Hepatocyte (in vitro differentiated cells): ENCODE data around the gene ZNF664. TPM values are rescaled to one million over a fixed set of nuclear protein-coding genes. Genes with fewer than 3 reads are reported as not detected.

Experiments
- DNase-seq: peaks from one replicate; pipeline ENCODE4 v3.0.0-alpha.2; 2016; ENCODE audit warnings: low spot score
- H2AFZ ChIP-seq: fragments of 200-600 bp; sonication (generic); 2 replicates; pipeline ENCODE4 v1.6.0; 2016; ENCODE audit warnings: antibody characterized with exemption, mild to moderate bottlenecking
- H3K27ac ChIP-seq: fragments of 200-600 bp; sonication (generic); 2 replicates; pipeline ENCODE4 v1.5.1; 2016; ENCODE audit warnings: mild to moderate bottlenecking
- H3K27me3 ChIP-seq: fragments of 200-600 bp; sonication (generic); 2 replicates; pipeline ENCODE4 v1.6.1; 2016
- H3K36me3 ChIP-seq: fragments of 200-600 bp; sonication (generic); replicated peaks from 2 replicates; pipeline ENCODE4 v1.5.1; 2016; ENCODE audit warnings: low read depth; ENCODE audit not compliant: insufficient read depth
- H3K4me1 ChIP-seq: fragments of 200-600 bp; sonication (generic); 2 replicates; pipeline ENCODE4 v1.5.1; 2016; ENCODE audit warnings: mild to moderate bottlenecking, moderate library complexity; ENCODE audit not compliant: insufficient read depth
- H3K4me2 ChIP-seq: fragments of 200-600 bp; sonication (generic); 2 replicates; pipeline ENCODE4 v1.6.0; 2016
- H3K4me3 ChIP-seq: fragments of 200-600 bp; sonication (generic); 2 replicates; pipeline ENCODE4 v1.5.1; 2016; ENCODE audit warnings: mild to moderate bottlenecking
- H3K79me2 ChIP-seq: fragments of 200-600 bp; sonication (generic); 2 replicates; pipeline ENCODE4 v1.6.0; 2017; ENCODE audit warnings: mild to moderate bottlenecking
- H3K9me2 ChIP-seq: fragments of 200-600 bp; sonication (generic); replicated peaks from 2 replicates; pipeline ENCODE4 v1.6.0; 2017; ENCODE audit warnings: mild to moderate bottlenecking; ENCODE audit not compliant: insufficient read depth
- H3K9me3 ChIP-seq: fragments of 200-600 bp; sonication (generic); 2 replicates; pipeline ENCODE4 v1.5.1; 2016; ENCODE audit warnings: low read depth, mild to moderate bottlenecking
- H4K20me1 ChIP-seq: fragments of 200-600 bp; sonication (generic); 2 replicates; pipeline ENCODE4 v1.6.0; 2016; ENCODE audit warnings: mild to moderate bottlenecking; ENCODE audit not compliant: insufficient read depth, poor library complexity, severe bottlenecking
- EZH2 ChIP-seq: fragments of 200-600 bp; sonication (generic); IDR thresholded peaks from 2 replicates; pipeline ENCODE4 v1.6.1; 2016; ENCODE audit warnings: antibody characterized with exemption, mild to moderate bottlenecking, borderline replicate concordance
- EZH2phosphoT487 ChIP-seq: fragments of 200-600 bp; sonication (generic); IDR thresholded peaks from one replicate; pipeline ENCODE4 v1.6.1; 2018; ENCODE audit warnings: antibody characterized with exemption, mild to moderate bottlenecking, low read depth, moderate library complexity; ENCODE audit not compliant: unreplicated experiment, severe bottlenecking
- WGBS: methylation state at CpG from one replicate; pipeline ENCODE4 v1.1.6; 2016; ENCODE audit warnings: low lambda C conversion rate; ENCODE audit errors: missing lambda C conversion rate; 5-methylcytosine and 5-hydroxymethylcytosine counted together
- polyA plus RNA-seq: library from polyadenylated mRNA; unstranded; fragments of >200 nt; fragmentation: Nextera tagmentation; extraction: Ambion mirVana; gene quantifications from 2 replicates; pipeline ENCODE4 v1.2.1, GENCODE V29; 2016
- total RNA-seq: library from RNA; depleted of rRNA; stranded (reverse); fragments of >200 nt; gene quantifications from 2 replicates; pipeline ENCODE4 v1.2.3, GENCODE V29; 2014
- TF ChIP-seq, protein P1 (sequence below): fragments of 200-600 bp; sonication (generic); IDR thresholded peaks from 2 replicates; pipeline ENCODE4 v1.5.1; 2016; ENCODE audit warnings: antibody characterized with exemption, mild to moderate bottlenecking; ENCODE audit not compliant: poor library complexity

The ZNF664 gene
- total and polyA plus RNA-seq, 2 experiments from 2014 or later: 17.6 to 80.4 TPM

- no peak overlapping the region for H3K4me2 ChIP-seq
- H2AFZ ChIP-seq: no peak overlapping the region
- no peaks in the 10 kb centered on the region for H3K9me3 ChIP-seq
- H3K9me2 ChIP-seq: no peaks in the 10 kb centered on the region
- DNase-seq: no peak
- TF ChIP-seq, protein P1, sequence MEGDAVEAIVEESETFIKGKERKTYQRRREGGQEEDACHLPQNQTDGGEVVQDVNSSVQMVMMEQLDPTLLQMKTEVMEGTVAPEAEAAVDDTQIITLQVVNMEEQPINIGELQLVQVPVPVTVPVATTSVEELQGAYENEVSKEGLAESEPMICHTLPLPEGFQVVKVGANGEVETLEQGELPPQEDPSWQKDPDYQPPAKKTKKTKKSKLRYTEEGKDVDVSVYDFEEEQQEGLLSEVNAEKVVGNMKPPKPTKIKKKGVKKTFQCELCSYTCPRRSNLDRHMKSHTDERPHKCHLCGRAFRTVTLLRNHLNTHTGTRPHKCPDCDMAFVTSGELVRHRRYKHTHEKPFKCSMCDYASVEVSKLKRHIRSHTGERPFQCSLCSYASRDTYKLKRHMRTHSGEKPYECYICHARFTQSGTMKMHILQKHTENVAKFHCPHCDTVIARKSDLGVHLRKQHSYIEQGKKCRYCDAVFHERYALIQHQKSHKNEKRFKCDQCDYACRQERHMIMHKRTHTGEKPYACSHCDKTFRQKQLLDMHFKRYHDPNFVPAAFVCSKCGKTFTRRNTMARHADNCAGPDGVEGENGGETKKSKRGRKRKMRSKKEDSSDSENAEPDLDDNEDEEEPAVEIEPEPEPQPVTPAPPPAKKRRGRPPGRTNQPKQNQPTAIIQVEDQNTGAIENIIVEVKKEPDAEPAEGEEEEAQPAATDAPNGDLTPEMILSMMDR: no peak
- TF ChIP-seq EZH2 (no peak), EZH2phosphoT487 (no peak)
- H3K27ac ChIP-seq: no peak overlapping the region
- H3K4me1 ChIP-seq: peaks cover 13% of the 10 kb centered on the region
- H3K27me3 ChIP-seq: no peaks in the 10 kb centered on the region
- peaks cover 97% of the 10 kb centered on the region for H3K79me2 ChIP-seq
- no peak overlapping the region for H3K4me3 ChIP-seq
- WGBS: 91% methylated on average over 4 of the region's 4 CpGs
- peaks cover 25% of the 10 kb centered on the region for H4K20me1 ChIP-seq
- H3K36me3 ChIP-seq: no peaks in the 10 kb centered on the region
Observed at GRCh38 chr12:123984903-123985302, 11.9 kb downstream of the ZNF664 start.

- WGBS: 65% methylated on average over 3 of the region's 3 CpGs
- no peak for DNase-seq
- Histone ChIP-seq H3K4me1 (peaks cover 28% of the 10 kb centered on the region), H3K9me3 (no peaks in the 10 kb centered on the region), H2AFZ (no peak overlapping the region), H3K4me3 (no peak overlapping the region), H4K20me1 (peaks cover 25% of the 10 kb centered on the region), H3K27me3 (no peaks in the 10 kb centered on the region), H3K36me3 (no peaks in the 10 kb centered on the region), H3K27ac (peak overlapping the region; percentile 21), H3K4me2 (no peak overlapping the region), H3K9me2 (no peaks in the 10 kb centered on the region), H3K79me2 (peaks cover 82% of the 10 kb centered on the region)
- TF ChIP-seq, protein P1: no peak
- no peak for TF ChIP-seq EZH2phosphoT487
- no peak for TF ChIP-seq EZH2
Observed at GRCh38 chr12:123986374-123986965, 13.5 kb downstream of the ZNF664 start.

DNA sequence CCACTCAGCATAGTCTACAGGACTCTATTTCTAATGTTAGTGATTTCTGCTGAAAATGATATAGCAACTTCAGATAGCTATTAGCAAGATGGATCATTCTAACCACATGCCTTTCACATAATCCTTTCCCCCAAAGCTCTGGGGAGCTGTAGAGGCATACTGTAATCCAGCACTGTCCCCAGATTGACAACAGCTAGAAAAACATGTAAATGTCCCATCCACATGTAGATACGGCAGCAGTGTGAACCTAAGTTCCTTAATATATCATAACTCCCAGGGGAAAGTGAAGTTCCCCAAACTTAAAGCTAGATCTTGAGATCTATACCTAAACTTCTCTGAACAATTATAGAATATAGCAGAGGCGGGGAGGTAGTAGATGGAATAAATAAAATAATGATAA is 14.0 kb downstream of the ZNF664 start:
- peaks cover 82% of the 10 kb centered on the region for H3K79me2 ChIP-seq
- H3K27me3 ChIP-seq: no peaks in the 10 kb centered on the region
- WGBS: 95% methylated on average over 2 of the region's 2 CpGs
- H3K27ac ChIP-seq: peak overlapping the region; percentile 21
- H3K4me1 ChIP-seq: peaks cover 33% of the 10 kb centered on the region
- TF ChIP-seq EZH2phosphoT487 (no peak), EZH2 (no peak)
- TF ChIP-seq, protein P1: no peak
- H3K9me3 ChIP-seq: no peaks in the 10 kb centered on the region
- H2AFZ ChIP-seq: no peak overlapping the region
- no peak for DNase-seq
- H4K20me1 ChIP-seq: peaks cover 25% of the 10 kb centered on the region
- no peak overlapping the region for H3K4me2 ChIP-seq
- H3K9me2 ChIP-seq: no peaks in the 10 kb centered on the region
- no peaks in the 10 kb centered on the region for H3K36me3 ChIP-seq
- no peak overlapping the region for H3K4me3 ChIP-seq
